Pancreas (tissue), 10 donors: ENCODE results near the gene RIMS1. TPM values are rescaled to one million over a fixed set of nuclear protein-coding genes. Genes with fewer than 3 reads are reported as not detected.

Source experiments
- ATAC-seq, 4 donors: fragments of 200-7000 bp; cut with Tn5 transposase; one replicate each; pipeline versions ENCODE4 v1.8.0 to v1.9.1; 2020; ENCODE audit warnings: mild to moderate bottlenecking in 4 of 4, moderate library complexity in 4 of 4
- DNase-seq, 6 donors: peaks; one replicate each; pipeline ENCODE4 v3.0.0-alpha.2; 2020
- FAIRE-seq: peaks from 2 replicates; lab custom pipeline; 2012; peaks lifted over from hg19 to GRCh38; lab: Jason Lieb, UNC
- H3K27ac ChIP-seq, 4 donors: fragments of 200-600 bp; sonication (generic); 1 replicate in 3 of 4; 2 replicates in 1 of 4; pipeline versions ENCODE4 v1.5.0 to v1.8.0; 2020
- H3K27me3 ChIP-seq, 4 donors: fragments of 200-600 bp; one replicate each; pipeline ENCODE4 v1.8.0; 2021
- H3K36me3 ChIP-seq, 3 donors: fragments of 200-600 bp; sonication (generic) in 1 of 3; one replicate each; pipeline versions ENCODE4 v1.5.0 to v1.8.0; 2020 to 2021
- H3K4me1 ChIP-seq, 3 donors: fragments of 200-600 bp; one replicate each; pipeline ENCODE4 v1.8.0; 2021
- H3K4me3 ChIP-seq, 4 donors: fragments of 200-600 bp; sonication (generic) in 2 of 4; one replicate each; pipeline versions ENCODE4 v1.5.0 to v1.8.0; 2020 to 2021
- H3K9me3 ChIP-seq, 4 donors: fragments of 200-600 bp; one replicate each; pipeline ENCODE4 v1.8.0; 2021
- WGBS, 2 donors: extraction: QIAGEN DNeasy Blood & Tissue Kit; methylation state at CpG; one replicate each; pipeline ENCODE4 v1.1.7; 2013; 5-methylcytosine and 5-hydroxymethylcytosine counted together
- intact Hi-C, 3 donors: fragments of 100-400 bp; cut with DNase I; formaldehyde crosslinking; loops; one replicate each; pipeline versions ENCODE4 v1.11.1 to v1.14.2; 2022
- polyA plus RNA-seq, 2 donors: library from polyadenylated mRNA; stranded (reverse); fragments of 200-250 nt; gene quantifications; one replicate each; pipeline ENCODE4 v1.2.3, GENCODE V29; 2013
- total RNA-seq, 6 donors: library from RNA; stranded (reverse); fragmentation: NEBNext Ultra II Directional in 4 of 6; extraction: Animal tissue kit (Norgen Biotek cat#: 25700) in 4 of 6; gene quantifications; one replicate each; pipeline versions ENCODE4 v1.2.1 to v1.2.4, GENCODE V29; 2021 to 2023
- TF ChIP-seq, protein P1 (sequence below), 4 donors: fragments of 200-600 bp; sonication (generic) in 3 of 4; IDR thresholded peaks; one replicate each; pipeline versions ENCODE4 v1.5.0 to v1.8.0; 2021; ENCODE audit warnings: antibody characterized with exemption in 4 of 4
- donor health status: healthy with polysubstance abuse.
- donor health status: DM: no; HTN: no; CAD: no; lungs with moderate emphysema.
- donor health status: DM: no; HTN: no; CAD: no.
- donor health status: control.
- donor health status: control.
- donor health status: Bipolar disorder and iron deficiency.
- donor health status: DM: yes; HTN: yes; CAD: no.
- donor health status: DM: no; HTN: no; CAD: no.
- donor health status: DM: no; HTN: no; CAD: no.
- donor health status: DM: yes; HTN: yes; CAD: no.

RIMS1 gene
- total and polyA plus RNA-seq, 8 donors, result 0.12 to 5.7 (median 3.7) TPM

DNA sequence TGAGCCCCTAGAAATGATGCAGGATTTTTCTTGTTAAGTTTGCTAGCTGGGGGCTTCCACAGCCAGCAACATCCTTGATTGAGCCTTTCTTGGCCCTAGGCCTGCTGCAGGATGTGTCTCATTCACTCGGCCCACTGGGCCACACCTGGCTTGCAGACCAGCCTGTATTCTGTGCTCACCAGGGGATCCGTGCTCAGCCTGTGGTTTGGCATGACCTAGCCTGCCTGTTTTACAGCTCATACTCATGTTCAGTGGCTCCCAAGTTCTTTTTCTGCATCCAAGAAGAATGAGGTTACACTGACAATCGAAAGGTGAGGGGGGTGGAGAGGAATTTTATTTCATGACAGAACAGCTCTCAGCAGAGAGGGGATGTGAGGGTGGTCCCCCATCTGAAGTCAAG lies 263.4 kb downstream of the RIMS1 start:
- no peak for DNase-seq
- H3K9me3 ChIP-seq, result no peaks in the 10 kb centered on the region
- no peaks in the 10 kb centered on the region for H3K36me3 ChIP-seq
- H3K27me3 ChIP-seq, result no peaks in the 10 kb centered on the region
- H3K27ac ChIP-seq, result no peak overlapping the region
- no peak for ATAC-seq
- TF ChIP-seq, protein P1, sequence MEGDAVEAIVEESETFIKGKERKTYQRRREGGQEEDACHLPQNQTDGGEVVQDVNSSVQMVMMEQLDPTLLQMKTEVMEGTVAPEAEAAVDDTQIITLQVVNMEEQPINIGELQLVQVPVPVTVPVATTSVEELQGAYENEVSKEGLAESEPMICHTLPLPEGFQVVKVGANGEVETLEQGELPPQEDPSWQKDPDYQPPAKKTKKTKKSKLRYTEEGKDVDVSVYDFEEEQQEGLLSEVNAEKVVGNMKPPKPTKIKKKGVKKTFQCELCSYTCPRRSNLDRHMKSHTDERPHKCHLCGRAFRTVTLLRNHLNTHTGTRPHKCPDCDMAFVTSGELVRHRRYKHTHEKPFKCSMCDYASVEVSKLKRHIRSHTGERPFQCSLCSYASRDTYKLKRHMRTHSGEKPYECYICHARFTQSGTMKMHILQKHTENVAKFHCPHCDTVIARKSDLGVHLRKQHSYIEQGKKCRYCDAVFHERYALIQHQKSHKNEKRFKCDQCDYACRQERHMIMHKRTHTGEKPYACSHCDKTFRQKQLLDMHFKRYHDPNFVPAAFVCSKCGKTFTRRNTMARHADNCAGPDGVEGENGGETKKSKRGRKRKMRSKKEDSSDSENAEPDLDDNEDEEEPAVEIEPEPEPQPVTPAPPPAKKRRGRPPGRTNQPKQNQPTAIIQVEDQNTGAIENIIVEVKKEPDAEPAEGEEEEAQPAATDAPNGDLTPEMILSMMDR (IDR thresholded peaks at IDR 0.05), result no peak
- 52 to 55% methylated on average over 3 of the region's 3 CpGs for WGBS, 2 donors
- intact Hi-C loops, result no loop called here
- no peak overlapping the region for H3K4me3 ChIP-seq
- no peaks in the 10 kb centered on the region for H3K4me1 ChIP-seq
- no peak for FAIRE-seq

DNA sequence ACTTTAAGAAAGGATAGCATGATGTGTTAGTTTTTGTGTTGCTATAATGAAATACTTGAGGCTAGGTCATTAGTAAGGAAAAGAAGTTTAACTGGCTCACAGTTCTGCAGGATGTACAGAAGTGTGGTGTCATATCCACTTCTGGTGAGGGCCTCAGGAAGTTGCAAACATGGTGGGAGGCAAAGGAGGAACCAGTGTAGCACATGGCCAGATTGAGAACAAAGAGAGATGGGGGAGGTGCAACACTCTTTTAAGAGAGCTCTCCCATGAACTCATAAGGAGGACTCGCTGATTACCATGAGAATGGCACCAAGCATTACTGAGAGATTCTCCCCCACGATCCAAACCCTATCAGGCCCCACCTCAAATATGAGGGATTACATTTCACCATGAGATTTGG lies 265.4 kb downstream of the RIMS1 start:
- Histone ChIP-seq H3K27me3 (no peaks in the 10 kb centered on the region), H3K4me3 (no peak overlapping the region), H3K27ac (no peak overlapping the region), H3K9me3 (no peaks in the 10 kb centered on the region), H3K4me1 (no peaks in the 10 kb centered on the region), H3K36me3 (no peaks in the 10 kb centered on the region)
- no peak for FAIRE-seq
- no peak for DNase-seq
- ATAC-seq, result no peak
- WGBS, 2 donors, result 52 to 66% methylated on average over 2 of the region's 2 CpGs
- intact Hi-C loops, result no loop called here
- TF ChIP-seq, protein P1 (IDR thresholded peaks at IDR 0.05), result no peak

DNA sequence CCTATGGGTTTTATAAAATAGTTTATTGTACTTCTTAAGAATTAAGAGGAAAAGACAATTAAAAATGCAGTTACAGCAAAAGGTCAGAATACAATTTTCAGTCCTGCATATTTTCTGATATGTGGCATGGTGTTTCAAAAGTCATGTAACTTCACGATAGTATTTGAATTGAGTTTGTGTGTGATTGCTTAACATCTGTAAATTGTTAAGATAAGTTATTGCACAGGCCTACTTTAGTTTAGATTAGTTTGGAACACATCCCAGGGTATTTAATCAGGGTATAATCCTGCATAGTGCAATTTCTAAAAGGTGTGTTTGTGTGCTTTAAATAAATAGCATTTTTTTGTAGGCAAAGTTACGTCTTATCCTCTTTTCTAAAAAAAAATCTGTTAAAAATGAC lies 289.6 kb downstream of the RIMS1 start:
- Histone ChIP-seq H3K27ac (no peak overlapping the region), H3K4me3 (no peak overlapping the region), H3K4me1 (peaks cover 0 to 3% (median 0%) of the 10 kb centered on the region in 3 donors), H3K9me3 (no peaks in the 10 kb centered on the region), H3K36me3 (no peaks in the 10 kb centered on the region), H3K27me3 (no peaks in the 10 kb centered on the region)
- no peak for ATAC-seq
- no peak for FAIRE-seq
- no peak for DNase-seq
- WGBS, 2 donors, result 24 to 26% methylated on average over 2 of the region's 2 CpGs
- TF ChIP-seq, protein P1 (IDR thresholded peaks at IDR 0.05), result no peak
- intact Hi-C loops, result no loop called here

DNA sequence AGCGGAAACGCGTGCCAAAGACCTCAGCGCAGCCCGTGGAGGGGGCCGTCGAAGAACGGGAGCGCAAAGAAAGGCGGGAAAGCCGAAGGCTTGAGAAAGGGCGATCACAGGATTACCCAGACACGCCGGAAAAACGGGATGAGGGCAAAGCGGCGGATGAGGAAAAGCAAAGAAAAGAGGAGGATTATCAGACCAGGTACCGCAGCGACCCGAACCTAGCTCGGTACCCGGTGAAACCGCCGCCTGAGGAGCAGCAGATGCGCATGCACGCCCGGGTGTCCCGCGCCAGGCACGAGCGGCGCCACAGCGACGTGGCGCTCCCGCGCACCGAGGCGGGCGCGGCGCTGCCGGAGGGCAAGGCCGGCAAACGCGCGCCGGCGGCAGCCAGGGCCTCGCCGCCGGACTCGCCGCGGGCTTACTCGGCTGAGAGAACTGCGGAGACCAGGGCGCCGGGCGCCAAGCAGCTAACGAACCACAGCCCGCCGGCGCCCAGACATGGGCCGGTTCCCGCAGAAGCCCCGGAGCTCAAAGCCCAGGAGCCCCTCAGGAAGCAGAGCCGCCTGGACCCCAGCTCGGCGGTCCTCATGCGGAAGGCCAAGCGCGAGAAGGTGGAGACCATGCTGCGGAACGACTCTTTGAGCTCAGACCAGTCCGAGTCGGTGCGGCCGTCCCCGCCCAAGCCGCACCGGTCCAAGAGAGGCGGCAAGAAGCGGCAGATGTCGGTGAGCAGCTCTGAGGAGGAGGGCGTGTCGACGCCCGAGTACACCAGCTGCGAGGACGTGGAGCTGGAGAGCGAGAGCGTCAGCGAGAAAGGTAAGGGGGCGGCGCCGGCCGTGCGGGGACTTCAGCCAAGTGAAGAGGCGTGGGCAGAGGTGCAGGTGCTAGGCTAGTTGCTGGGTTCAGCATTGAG lies 296.2 kb downstream of the RIMS1 start:
- H3K4me3 ChIP-seq, result peak overlapping the region; percentile 32 to 69 (median 52)
- no peaks in the 10 kb centered on the region for H3K27me3 ChIP-seq
- TF ChIP-seq, protein P1 (IDR thresholded peaks at IDR 0.05), result no peak
- 2 to 3% methylated on average over 93 to 100 of the region's 100 CpGs for WGBS, 2 donors
- H3K36me3 ChIP-seq, result no peaks in the 10 kb centered on the region
- FAIRE-seq (no peak), ATAC-seq (peak; percentile 94 to 97 (median 97)), DNase-seq (peak; percentile 88 to 93 (median 89))
- H3K4me1 ChIP-seq, result peaks cover 0 to 4% (median 0%) of the 10 kb centered on the region in 3 donors
- peak overlapping the region; percentile 77 to 86 (median 82) for H3K27ac ChIP-seq
- H3K9me3 ChIP-seq, result no peaks in the 10 kb centered on the region
- intact Hi-C loops, result no loop called here

DNA sequence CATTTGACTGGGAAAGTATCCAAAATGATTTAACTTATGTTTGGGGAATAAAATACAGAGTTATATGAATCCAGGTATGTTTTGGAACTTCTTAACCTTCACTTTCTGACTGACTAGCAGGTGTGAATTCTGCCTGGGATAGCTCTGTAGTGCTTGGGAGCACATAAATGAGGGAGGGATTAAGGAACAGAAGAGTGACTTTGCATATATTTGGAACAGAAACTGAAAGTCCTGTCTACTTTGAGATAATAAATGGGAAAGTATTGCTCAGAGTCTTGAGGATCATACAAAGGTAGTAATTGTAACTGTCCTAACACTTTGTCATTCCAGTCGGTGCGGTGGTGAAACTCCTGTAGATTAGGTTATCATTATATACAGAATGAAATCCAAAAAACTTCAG lies 317.6 kb downstream of the RIMS1 start:
- Histone ChIP-seq H3K4me3 (no peak overlapping the region), H3K4me1 (peaks cover 0 to 4% (median 0%) of the 10 kb centered on the region in 3 donors), H3K27ac (no peak overlapping the region), H3K27me3 (no peaks in the 10 kb centered on the region), H3K9me3 (no peaks in the 10 kb centered on the region), H3K36me3 (no peaks in the 10 kb centered on the region)
- TF ChIP-seq, protein P1 (IDR thresholded peaks at IDR 0.05), result no peak
- ATAC-seq, result peak in 3 of 4 donors; percentile 26 to 77 (median 71)
- 6 to 11% methylated on average over 2 of the region's 2 CpGs for WGBS, 2 donors
- no peak for DNase-seq
- intact Hi-C loops, result no loop called here
- FAIRE-seq, result no peak
